GM12864 (cell line): Measurements from ENCODE around the gene RYR2.
"Not testable (repeated sequence)": the region's sequence is repeated elsewhere in the genome, so short reads cannot be mapped to it uniquely, and the experiment has no call there.

Experiments
- DNase-seq: peaks from one replicate; pipeline ENCODE4 v3.0.0-alpha.2; 2011; ENCODE audit warnings: low read depth
- H3K4me3 ChIP-seq: 2 replicates; pipeline ENCODE4 v1.5.1; 2011; ENCODE audit warnings: mild to moderate bottlenecking, low read depth, low read length, control low read depth
- CTCF ChIP-seq: IDR thresholded peaks from 2 replicates; pipeline ENCODE4 v1.5.1; 2011; ENCODE audit warnings: low read depth, mild to moderate bottlenecking, moderate library complexity, low read length, control low read depth, inconsistent platforms; ENCODE audit errors: missing control alignments

Gene RYR2

GRCh38 chr1:237583270-237583669, 541.3 kb downstream of the RYR2 start:
- H3K4me3 ChIP-seq = no peak overlapping the region
- TF ChIP-seq CTCF = no peak
- no peak for DNase-seq

GRCh38 chr1:237583756-237584155, 541.8 kb downstream of the RYR2 start:
- DNase-seq = no peak
- no peak for TF ChIP-seq CTCF
- H3K4me3 ChIP-seq = no peak overlapping the region

- TF ChIP-seq CTCF = no peak
- no peak overlapping the region for H3K4me3 ChIP-seq
- no peak for DNase-seq
These were observed 548.4 kb downstream of the RYR2 start for GRCh38 chr1:237590386-237590785.

GRCh38 chr1:237591353-237591752, 549.4 kb downstream of the RYR2 start:
- no peak for TF ChIP-seq CTCF
- DNase-seq = no peak

GRCh38 chr1:237603036-237603568, 561.1 kb downstream of the RYR2 start:
- not testable (repeated sequence) for H3K4me3 ChIP-seq
- DNase-seq = peak; percentile 25

More at GRCh38 chr1:237591353-237591752, 549.4 kb downstream of the RYR2 start:
- H3K4me3 ChIP-seq = no peak overlapping the region

GRCh38 chr1:237608433-237608832, 566.4 kb downstream of the RYR2 start:
- no peak for DNase-seq
- H3K4me3 ChIP-seq = no peak overlapping the region
- no peak for TF ChIP-seq CTCF

- no peak for TF ChIP-seq CTCF
- DNase-seq = no peak
- H3K4me3 ChIP-seq = no peak overlapping the region
These were observed 568.2 kb downstream of the RYR2 start for GRCh38 chr1:237610157-237610556.
